AG04449 (cell line): ENCODE measurements around the gene PATE3.

ENCODE experiments used
- CTCF ChIA-PET: fragments of 350-600 bp; formaldehyde crosslinking; extraction: SDS; loops from one replicate; lab custom pipeline; 2021; ENCODE audit warnings: antibody characterized with exemption; lab: Yijun Ruan, JAX
- POLR2A ChIA-PET: fragments of 400-600, 350-600 bp; formaldehyde crosslinking; extraction: SDS; loops from one replicate; lab custom pipeline; 2020; ENCODE audit warnings: antibody characterized with exemption, inconsistent platforms; lab: Yijun Ruan, JAX
- DNase-seq: peaks from one replicate; pipeline ENCODE4 v3.0.0-alpha.2; 2010; ENCODE audit warnings: low read depth, low spot score
- H3K4me3 ChIP-seq: 2 replicates; pipeline ENCODE4 v1.5.1; 2011; ENCODE audit warnings: low read depth, mild to moderate bottlenecking, control low read depth, low read length
- CTCF ChIP-seq: IDR thresholded peaks from one replicate; pipeline ENCODE4 v1.5.1; 2011; ENCODE audit warnings: mild to moderate bottlenecking, moderate library complexity, low read length, control low read depth, inconsistent platforms; ENCODE audit not compliant: insufficient read depth; ENCODE audit errors: missing control alignments

The PATE3 gene

GRCh38 chr11:125799808-125800207 lies 11.9 kb downstream of the PATE3 start:
- H3K4me3 ChIP-seq, result no peak overlapping the region
- POLR2A ChIA-PET, result no interaction called here
- no peak for TF ChIP-seq CTCF
- CTCF ChIA-PET, result no interaction called here
- DNase-seq, result no peak

- DNase-seq, result no peak
- no peak for TF ChIP-seq CTCF
- ChIA-PET CTCF (no interaction called here), POLR2A (no interaction called here)
- H3K4me3 ChIP-seq, result no peak overlapping the region
These were observed 14.5 kb downstream of the PATE3 start for GRCh38 chr11:125802387-125802786.

DNA sequence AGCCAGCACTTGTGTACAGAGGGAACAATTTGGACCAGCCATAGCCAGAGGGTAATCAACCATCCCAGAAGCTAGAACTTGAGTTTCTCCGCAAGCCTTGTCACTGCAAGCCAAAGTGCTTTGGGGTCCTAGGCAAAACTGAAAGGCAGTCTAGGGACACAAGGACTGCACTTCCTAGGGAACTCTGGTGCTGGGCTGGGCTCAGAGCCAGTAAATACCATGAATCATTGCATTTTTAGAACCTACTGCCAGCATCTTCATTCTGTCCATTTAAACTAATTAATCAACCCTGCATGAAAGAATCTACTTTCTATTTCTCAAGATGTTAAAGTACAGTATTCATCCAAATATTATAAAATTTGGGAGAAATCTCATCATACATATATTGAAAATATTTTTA lies 20.0 kb downstream of the PATE3 start:
- no peak for TF ChIP-seq CTCF
- ChIA-PET POLR2A (no interaction called here), CTCF (no interaction called here)
- H3K4me3 ChIP-seq, result no peak overlapping the region
- DNase-seq, result no peak

DNA sequence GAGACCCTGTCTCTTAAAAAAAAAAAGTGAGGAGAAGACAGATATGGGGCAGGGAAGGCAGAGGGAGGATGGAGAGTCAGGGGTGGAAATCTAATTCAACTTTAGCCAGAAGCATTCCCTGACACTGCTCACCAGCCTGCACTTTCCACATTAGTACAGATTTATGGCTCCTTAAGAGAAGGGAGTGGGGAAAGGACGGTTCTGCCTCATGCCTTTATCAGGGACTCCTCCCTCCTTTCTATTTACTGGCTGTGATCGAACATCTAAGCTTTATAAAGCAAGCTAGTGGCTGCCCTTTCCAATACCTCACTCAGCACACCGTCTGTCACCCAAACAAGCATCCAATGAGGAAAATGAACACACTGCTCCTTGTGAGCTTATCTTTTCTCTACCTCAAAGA lies 45.1 kb downstream of the PATE3 start, which contains the start of gene PATE4:
TSS of gene PATE4 (plus strand) at position 301 of the 400 bp plus-strand sequence. CDS start at position 345, 44 bp downstream.
- ChIA-PET CTCF (no interaction called here), POLR2A (no interaction called here)
- TF ChIP-seq CTCF, result no peak
- DNase-seq, result no peak
- H3K4me3 ChIP-seq, result no peak within 1 kb of the TSS

- H3K4me3 ChIP-seq, result no peak overlapping the region
- ChIA-PET CTCF (no interaction called here), POLR2A (no interaction called here)
- no peak for DNase-seq
- TF ChIP-seq CTCF, result no peak
These were observed 47.8 kb downstream of the PATE3 start for GRCh38 chr11:125835748-125836147.
